G401 (cell line): ENCODE results near the gene ADPRM. TPM values are rescaled to one million over a fixed set of nuclear protein-coding genes. Genes with fewer than 3 reads are reported as not detected.

Experiments
- DNase-seq: peaks from one replicate; pipeline ENCODE4 v3.0.0-alpha.2; 2015; ENCODE audit warnings: low spot score
- in situ Hi-C: cut with HindIII; loops from 2 replicates; pipeline ENCODE4 v1.10.0; 2016; ENCODE audit warnings: low sequenced_read_pairs, mixed read lengths
- total RNA-seq: library from RNA; depleted of rRNA; stranded (reverse); fragments of >200 nt; shearing (Covaris generic); gene quantifications from 2 replicates; pipeline ENCODE4 v1.2.3, GENCODE V29; 2014

ADPRM gene
- total RNA-seq, 1 experiment from 2014 or later: 15.3 TPM

- no peak for DNase-seq
- in situ Hi-C loops: no loop called here
These were observed 38.4 kb downstream of the ADPRM start for GRCh38 chr17:10735821-10736220.

GRCh38 chr17:10737168-10737622 is 39.8 kb downstream of the ADPRM start:
- in situ Hi-C loops: no loop called here
- DNase-seq: peak; percentile 33

- in situ Hi-C loops: no loop called here
- DNase-seq: no peak
These were observed 40.3 kb downstream of the ADPRM start for GRCh38 chr17:10737736-10738135.

- in situ Hi-C loops: no loop called here
These were observed 41.3 kb downstream of the ADPRM start for GRCh38 chr17:10738521-10739258.

GRCh38 chr17:10739386-10739785 is 42.0 kb downstream of the ADPRM start:
- DNase-seq: no peak
- in situ Hi-C loops: no loop called here

More at GRCh38 chr17:10738521-10739258, 41.3 kb downstream of the ADPRM start:
- no peak for DNase-seq

- DNase-seq: no peak
- in situ Hi-C loops: no loop called here
These were observed 44.2 kb downstream of the ADPRM start for GRCh38 chr17:10741416-10742135.

- no peak for DNase-seq
- in situ Hi-C loops: no loop called here
These were observed 45.0 kb downstream of the ADPRM start for GRCh38 chr17:10742431-10742830.

GRCh38 chr17:10743316-10744009 is 46.1 kb downstream of the ADPRM start:
- in situ Hi-C loops: no loop called here
- DNase-seq: no peak

- in situ Hi-C loops: no loop called here
These were observed 47.2 kb downstream of the ADPRM start for GRCh38 chr17:10744501-10745000.

GRCh38 chr17:10745231-10745630 is 47.8 kb downstream of the ADPRM start:
- DNase-seq: no peak
- in situ Hi-C loops: no loop called here

More at GRCh38 chr17:10744501-10745000, 47.2 kb downstream of the ADPRM start:
- DNase-seq: no peak

GRCh38 chr17:10748531-10749181 is 51.3 kb downstream of the ADPRM start:
- in situ Hi-C loops: no loop called here

GRCh38 chr17:10750210-10750609 is 52.8 kb downstream of the ADPRM start:
- DNase-seq: no peak
- in situ Hi-C loops: no loop called here

More at GRCh38 chr17:10748531-10749181, 51.3 kb downstream of the ADPRM start:
- no peak for DNase-seq

- no peak for DNase-seq
- in situ Hi-C loops: no loop called here
These were observed 54.2 kb downstream of the ADPRM start for GRCh38 chr17:10751563-10751962.

- no peak for DNase-seq
- in situ Hi-C loops: no loop called here
These were observed 55.3 kb downstream of the ADPRM start for GRCh38 chr17:10752696-10753095.

GRCh38 chr17:10754109-10754508 is 56.7 kb downstream of the ADPRM start:
- peak; percentile 13 for DNase-seq
- in situ Hi-C loops: no loop called here

- no peak for DNase-seq
- in situ Hi-C loops: no loop called here
These were observed 57.6 kb downstream of the ADPRM start for GRCh38 chr17:10754861-10755591.

GRCh38 chr17:10755592-10756127 is 58.3 kb downstream of the ADPRM start:
- in situ Hi-C loops: no loop called here
- no peak for DNase-seq

- DNase-seq: no peak
- in situ Hi-C loops: no loop called here
These were observed 58.8 kb downstream of the ADPRM start for GRCh38 chr17:10756185-10756584.
